ENCODE measurements around the gene PLEKHA3. TPM values are rescaled to one million over a fixed set of nuclear protein-coding genes. Genes with fewer than 3 reads are reported as not detected.

The PLEKHA3 gene
- total and polyA plus RNA-seq, 10 of the 15 experiments (the other 5 are each of a cell fraction or from before 2014, with no cell fraction given) = 1.4 to 21.1 (median 7.4) TPM

DNA sequence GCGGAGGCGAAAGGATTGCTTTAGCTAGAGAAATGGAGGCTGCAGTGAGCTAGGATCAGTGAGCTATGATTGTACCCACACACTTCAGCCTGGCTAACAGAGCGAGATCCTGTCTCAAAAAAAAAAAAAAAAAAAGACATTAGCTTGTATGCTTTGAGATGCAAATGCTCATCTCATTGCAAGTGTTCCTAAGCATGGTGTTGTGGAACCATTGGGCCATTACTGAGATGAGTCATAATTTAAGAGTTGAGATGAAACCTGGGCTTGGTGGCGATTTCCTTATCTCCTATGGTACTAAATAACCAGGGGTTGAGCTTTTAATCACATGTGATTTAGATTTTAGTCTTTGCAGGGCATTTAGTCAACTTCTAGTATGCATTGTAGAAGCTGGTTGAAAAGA lies 2.2 kb downstream of the PLEKHA3 start (continued):
- TF ChIP-seq, protein P1, sequence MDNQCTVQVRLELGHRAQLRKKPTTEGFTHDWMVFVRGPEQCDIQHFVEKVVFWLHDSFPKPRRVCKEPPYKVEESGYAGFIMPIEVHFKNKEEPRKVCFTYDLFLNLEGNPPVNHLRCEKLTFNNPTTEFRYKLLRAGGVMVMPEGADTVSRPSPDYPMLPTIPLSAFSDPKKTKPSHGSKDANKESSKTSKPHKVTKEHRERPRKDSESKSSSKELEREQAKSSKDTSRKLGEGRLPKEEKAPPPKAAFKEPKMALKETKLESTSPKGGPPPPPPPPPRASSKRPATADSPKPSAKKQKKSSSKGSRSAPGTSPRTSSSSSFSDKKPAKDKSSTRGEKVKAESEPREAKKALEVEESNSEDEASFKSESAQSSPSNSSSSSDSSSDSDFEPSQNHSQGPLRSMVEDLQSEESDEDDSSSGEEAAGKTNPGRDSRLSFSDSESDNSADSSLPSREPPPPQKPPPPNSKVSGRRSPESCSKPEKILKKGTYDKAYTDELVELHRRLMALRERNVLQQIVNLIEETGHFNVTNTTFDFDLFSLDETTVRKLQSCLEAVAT (IDR thresholded peaks at IDR 0.05) = no peak
- TF ChIP-seq NBN (IDR thresholded peaks at IDR 0.05) (0 out of 2 replicates have a peak, but pooled peaks have one; percentile 37), RBBP5 (conservative IDR thresholded peaks at IDR 0.05) (no peak), TARDBP (IDR thresholded peaks at IDR 0.05; ENCODE audit: borderline replicate concordance) (no peak), MTA3 (IDR thresholded peaks at IDR 0.05; ENCODE audit: borderline replicate concordance, low read length) (0 out of 2 replicates have a peak, but pooled peaks have one; percentile 43), BMI1 (IDR thresholded peaks at IDR 0.05; ENCODE audit: borderline replicate concordance) (no peak), TAF1 (IDR thresholded peaks at IDR 0.05; ENCODE audit: borderline replicate concordance, low read depth, low read length) (no peak), EP300 (IDR thresholded peaks at IDR 0.05; ENCODE audit: borderline replicate concordance in 1 of 2, control insufficient read depth in 1 of 2, low read depth in 2 of 2, low read length in 2 of 2) (0 out of 4 replicates have a peak, but pooled peaks of 1 of the 2 experiments have one; percentile 7), ZNF384 (IDR thresholded peaks at IDR 0.05; ENCODE audit: borderline replicate concordance, low read depth, low read length) (peak; percentile 90), RUNX3 (IDR thresholded peaks at IDR 0.05; ENCODE audit: low read length) (0 out of 2 replicates have a peak, but pooled peaks have one; percentile 27), CREB1 (IDR thresholded peaks at IDR 0.05; ENCODE audit: low read depth) (0 out of 2 replicates have a peak, but pooled peaks have one; percentile 27), NR2C2 (IDR thresholded peaks at IDR 0.05; ENCODE audit: borderline replicate concordance, control insufficient read depth, insufficient read length, low read depth) (no peak), ATF7 (IDR thresholded peaks at IDR 0.05; ENCODE audit: low read depth) (peak; percentile 56; the same call in 1 of the 2 replicates), RAD21 (IDR thresholded peaks at IDR 0.05; ENCODE audit: insufficient read depth, low read depth, low read length) (no peak)
- TF ChIP-seq, protein P2, sequence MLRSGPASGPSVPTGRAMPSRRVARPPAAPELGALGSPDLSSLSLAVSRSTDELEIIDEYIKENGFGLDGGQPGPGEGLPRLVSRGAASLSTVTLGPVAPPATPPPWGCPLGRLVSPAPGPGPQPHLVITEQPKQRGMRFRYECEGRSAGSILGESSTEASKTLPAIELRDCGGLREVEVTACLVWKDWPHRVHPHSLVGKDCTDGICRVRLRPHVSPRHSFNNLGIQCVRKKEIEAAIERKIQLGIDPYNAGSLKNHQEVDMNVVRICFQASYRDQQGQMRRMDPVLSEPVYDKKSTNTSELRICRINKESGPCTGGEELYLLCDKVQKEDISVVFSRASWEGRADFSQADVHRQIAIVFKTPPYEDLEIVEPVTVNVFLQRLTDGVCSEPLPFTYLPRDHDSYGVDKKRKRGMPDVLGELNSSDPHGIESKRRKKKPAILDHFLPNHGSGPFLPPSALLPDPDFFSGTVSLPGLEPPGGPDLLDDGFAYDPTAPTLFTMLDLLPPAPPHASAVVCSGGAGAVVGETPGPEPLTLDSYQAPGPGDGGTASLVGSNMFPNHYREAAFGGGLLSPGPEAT (IDR thresholded peaks at IDR 0.05; ENCODE audit: low read depth) = peak; percentile 35; the same call in 1 of the 2 replicates
- TF ChIP-seq, protein P3, sequence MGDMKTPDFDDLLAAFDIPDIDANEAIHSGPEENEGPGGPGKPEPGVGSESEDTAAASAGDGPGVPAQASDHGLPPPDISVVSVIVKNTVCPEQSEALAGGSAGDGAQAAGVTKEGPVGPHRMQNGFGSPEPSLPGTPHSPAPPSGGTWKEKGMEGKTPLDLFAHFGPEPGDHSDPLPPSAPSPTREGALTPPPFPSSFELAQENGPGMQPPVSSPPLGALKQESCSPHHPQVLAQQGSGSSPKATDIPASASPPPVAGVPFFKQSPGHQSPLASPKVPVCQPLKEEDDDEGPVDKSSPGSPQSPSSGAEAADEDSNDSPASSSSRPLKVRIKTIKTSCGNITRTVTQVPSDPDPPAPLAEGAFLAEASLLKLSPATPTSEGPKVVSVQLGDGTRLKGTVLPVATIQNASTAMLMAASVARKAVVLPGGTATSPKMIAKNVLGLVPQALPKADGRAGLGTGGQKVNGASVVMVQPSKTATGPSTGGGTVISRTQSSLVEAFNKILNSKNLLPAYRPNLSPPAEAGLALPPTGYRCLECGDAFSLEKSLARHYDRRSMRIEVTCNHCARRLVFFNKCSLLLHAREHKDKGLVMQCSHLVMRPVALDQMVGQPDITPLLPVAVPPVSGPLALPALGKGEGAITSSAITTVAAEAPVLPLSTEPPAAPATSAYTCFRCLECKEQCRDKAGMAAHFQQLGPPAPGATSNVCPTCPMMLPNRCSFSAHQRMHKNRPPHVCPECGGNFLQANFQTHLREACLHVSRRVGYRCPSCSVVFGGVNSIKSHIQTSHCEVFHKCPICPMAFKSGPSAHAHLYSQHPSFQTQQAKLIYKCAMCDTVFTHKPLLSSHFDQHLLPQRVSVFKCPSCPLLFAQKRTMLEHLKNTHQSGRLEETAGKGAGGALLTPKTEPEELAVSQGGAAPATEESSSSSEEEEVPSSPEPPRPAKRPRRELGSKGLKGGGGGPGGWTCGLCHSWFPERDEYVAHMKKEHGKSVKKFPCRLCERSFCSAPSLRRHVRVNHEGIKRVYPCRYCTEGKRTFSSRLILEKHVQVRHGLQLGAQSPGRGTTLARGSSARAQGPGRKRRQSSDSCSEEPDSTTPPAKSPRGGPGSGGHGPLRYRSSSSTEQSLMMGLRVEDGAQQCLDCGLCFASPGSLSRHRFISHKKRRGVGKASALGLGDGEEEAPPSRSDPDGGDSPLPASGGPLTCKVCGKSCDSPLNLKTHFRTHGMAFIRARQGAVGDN (IDR thresholded peaks at IDR 0.05) = no peak
- TF ChIP-seq, protein P4, sequence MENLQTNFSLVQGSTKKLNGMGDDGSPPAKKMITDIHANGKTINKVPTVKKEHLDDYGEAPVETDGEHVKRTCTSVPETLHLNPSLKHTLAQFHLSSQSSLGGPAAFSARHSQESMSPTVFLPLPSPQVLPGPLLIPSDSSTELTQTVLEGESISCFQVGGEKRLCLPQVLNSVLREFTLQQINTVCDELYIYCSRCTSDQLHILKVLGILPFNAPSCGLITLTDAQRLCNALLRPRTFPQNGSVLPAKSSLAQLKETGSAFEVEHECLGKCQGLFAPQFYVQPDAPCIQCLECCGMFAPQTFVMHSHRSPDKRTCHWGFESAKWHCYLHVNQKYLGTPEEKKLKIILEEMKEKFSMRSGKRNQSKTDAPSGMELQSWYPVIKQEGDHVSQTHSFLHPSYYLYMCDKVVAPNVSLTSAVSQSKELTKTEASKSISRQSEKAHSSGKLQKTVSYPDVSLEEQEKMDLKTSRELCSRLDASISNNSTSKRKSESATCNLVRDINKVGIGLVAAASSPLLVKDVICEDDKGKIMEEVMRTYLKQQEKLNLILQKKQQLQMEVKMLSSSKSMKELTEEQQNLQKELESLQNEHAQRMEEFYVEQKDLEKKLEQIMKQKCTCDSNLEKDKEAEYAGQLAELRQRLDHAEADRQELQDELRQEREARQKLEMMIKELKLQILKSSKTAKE (IDR thresholded peaks at IDR 0.05; ENCODE audit: low read depth, poor library complexity, severe bottlenecking) = no peak

All from GM12878 (cell line).